ENCODE measurements around the gene HOXA4.

DNA sequence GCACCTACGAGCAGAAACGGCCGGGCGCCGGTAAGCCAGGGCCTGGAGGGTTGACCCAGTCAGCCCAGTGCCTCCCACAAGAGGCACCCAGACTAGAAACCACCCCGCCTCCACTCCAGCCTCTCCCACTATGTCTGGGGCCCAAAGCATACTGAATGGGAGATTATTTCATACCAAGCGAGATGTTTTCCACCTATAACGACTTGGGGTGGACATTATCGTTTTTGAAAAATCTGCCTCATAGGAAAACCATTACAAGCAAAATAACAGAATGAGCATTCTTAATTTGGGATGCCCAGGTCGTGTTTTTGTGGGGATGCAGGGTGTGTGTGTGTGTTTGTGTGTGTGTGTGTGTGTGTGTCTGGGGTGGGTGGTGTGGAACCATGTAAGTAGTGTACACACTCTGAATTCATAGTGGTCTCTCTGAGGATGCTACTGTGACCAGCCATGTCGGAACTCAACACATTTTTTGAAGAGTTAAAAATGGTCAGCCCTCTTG is 15.4 kb upstream of the HOXA4 start:
- TF ChIP-seq, protein P1, sequence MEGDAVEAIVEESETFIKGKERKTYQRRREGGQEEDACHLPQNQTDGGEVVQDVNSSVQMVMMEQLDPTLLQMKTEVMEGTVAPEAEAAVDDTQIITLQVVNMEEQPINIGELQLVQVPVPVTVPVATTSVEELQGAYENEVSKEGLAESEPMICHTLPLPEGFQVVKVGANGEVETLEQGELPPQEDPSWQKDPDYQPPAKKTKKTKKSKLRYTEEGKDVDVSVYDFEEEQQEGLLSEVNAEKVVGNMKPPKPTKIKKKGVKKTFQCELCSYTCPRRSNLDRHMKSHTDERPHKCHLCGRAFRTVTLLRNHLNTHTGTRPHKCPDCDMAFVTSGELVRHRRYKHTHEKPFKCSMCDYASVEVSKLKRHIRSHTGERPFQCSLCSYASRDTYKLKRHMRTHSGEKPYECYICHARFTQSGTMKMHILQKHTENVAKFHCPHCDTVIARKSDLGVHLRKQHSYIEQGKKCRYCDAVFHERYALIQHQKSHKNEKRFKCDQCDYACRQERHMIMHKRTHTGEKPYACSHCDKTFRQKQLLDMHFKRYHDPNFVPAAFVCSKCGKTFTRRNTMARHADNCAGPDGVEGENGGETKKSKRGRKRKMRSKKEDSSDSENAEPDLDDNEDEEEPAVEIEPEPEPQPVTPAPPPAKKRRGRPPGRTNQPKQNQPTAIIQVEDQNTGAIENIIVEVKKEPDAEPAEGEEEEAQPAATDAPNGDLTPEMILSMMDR (IDR thresholded peaks at IDR 0.05 in 2 of 3, conservative IDR thresholded peaks at IDR 0.05 in 1 of 3; ENCODE audit: borderline replicate concordance in 1 of 3, insufficient read depth in 1 of 3, low read depth in 2 of 3, low read length in 2 of 3), result no peak
- TF ChIP-seq JUND (IDR thresholded peaks at IDR 0.05), result no peak
- TF ChIP-seq EZH2phosphoT487 (IDR thresholded peaks at IDR 0.05; ENCODE audit: borderline replicate concordance), result no peak
- no peak for TF ChIP-seq POLR2A (IDR thresholded peaks at IDR 0.05; ENCODE audit: borderline replicate concordance, extremely low read depth, insufficient read depth, insufficient read length)
